ENCODE data around the gene ZNF296.

ZNF296 gene

DNA sequence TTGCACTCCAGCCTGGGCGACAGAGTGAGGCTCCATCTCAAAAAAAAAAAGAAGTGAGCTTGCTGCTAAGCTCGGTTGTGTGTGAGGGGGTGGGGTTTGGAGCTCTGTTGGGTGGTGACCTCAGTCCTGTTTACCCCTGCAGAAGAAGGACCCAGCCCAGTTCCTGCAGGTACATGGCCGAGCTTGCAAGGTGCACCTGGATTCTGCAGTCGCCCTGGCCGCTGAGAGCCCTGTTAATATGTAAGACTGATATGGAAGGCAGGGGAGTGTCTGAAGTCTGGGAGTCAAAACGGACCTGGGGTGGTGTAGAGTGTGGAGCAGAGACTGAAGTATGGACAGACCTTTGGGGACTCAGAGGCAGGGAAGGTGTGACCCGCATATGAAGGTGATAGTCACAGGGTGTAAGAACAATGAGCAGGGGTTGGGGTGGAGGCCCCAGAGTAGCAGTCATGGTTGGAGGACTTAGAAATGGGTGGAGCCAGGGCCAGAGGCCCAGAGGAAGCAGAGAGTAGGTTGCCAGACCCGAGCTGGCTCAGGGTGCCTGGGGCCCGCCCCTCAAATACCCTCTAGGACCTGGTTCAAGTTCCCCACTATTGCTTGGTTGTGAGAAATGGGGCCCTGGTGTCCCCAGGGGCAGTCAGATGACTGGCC lies 24.2 kb downstream of the ZNF296 start:
- DNase-seq = no peak

DNA sequence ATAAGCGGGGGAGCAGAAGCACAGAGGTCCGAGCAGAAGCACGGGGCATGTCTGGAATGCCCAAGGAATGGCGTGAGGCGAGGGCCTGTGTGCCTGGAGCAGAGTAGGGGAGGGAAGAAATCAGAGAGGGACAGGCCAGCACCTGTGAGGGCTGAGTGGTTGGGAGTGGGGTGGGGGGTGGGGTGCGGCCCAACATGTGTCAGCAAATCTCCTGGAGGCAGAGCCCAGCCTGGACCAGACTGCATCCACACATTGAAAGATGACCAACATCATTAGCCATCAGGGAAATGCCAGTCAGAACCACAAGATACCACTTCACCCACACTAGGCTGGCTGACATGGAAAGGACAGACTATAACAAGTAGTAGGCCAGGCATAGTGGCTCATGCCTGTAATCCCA lies 26.2 kb downstream of the ZNF296 start:
- no peak for DNase-seq

DNA sequence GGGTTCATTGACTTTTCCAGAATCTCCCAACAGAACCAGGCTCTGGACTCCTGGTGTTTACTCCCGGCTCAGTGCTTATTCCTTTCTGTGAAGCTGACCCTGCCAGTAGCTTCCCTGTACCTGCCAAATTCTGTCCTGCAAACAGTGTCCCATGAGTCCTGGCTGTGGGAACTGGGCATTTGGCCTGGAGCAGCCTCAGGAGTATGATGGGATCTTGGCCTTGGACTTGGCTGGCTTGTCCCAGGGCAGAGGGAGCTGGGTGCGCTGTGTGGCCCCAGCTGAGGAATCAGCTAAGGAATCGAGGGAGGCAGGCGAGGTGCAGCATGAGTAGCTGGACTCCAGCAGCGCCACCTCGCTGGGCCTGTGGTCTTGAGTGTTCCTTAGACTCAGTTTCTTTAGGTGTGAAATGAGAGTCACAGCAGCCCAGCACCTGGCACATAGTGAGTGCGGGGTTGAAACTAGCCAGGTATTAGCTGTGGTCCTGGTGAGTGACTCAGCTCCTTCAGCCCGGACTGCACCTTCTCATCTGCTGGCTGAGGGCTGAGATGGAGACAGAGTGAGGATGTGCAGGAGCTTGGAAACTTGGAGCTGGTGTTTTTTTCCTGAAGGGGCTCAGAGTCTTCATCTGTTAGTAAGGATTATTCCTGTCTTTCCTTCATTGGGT lies 27.1 kb downstream of the ZNF296 start:
- no peak for DNase-seq

DNA sequence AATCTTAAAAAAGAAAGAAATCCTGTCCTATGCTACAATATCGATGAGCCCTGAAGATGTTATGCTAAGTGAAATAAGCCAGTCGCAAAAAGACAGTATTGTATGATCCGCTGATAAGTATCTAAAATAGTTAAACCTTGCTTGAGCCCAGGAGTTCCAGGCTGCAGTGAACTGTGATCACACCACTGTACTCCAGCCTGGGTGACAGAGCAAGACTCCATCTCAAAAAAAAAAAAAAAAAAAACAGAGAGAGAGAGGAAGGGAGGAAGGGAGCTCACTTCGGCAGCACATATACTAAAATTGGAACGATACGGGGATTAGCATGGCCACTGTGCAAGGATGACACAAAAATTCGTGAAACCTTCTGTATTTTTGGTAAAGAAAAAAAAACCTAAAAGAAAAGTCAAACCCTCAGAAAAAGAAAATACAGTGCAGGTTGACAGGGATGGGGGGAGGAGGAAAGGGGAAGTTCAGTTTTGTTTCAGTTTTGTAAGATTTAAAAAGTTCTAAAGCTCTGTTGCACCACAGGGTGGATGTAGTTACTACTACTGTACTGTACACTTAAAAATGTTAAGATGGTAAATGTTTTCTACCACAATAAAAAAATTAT lies 29.0 kb downstream of the ZNF296 start:
- peak; percentile 25 for DNase-seq

DNA sequence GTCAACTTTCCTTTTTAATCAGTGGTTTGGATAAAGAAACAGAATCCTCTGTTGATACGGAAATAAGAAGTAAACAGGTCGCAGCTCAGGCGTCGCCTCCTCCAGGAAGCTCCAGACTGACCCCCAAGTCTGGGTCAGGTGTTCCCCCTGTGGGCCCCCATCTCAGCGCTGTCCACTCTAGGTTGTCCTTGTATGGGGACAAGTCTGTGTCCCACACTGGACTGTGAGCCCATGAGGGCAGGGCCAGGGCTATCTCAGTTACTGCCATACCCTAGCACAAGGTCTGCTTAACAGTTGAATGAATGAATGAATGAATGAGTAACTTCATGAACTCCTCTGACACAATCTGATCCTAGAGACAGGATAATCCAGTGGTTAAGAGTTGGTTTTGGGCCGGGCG lies 29.9 kb downstream of the ZNF296 start:
- DNase-seq = no peak

DNA sequence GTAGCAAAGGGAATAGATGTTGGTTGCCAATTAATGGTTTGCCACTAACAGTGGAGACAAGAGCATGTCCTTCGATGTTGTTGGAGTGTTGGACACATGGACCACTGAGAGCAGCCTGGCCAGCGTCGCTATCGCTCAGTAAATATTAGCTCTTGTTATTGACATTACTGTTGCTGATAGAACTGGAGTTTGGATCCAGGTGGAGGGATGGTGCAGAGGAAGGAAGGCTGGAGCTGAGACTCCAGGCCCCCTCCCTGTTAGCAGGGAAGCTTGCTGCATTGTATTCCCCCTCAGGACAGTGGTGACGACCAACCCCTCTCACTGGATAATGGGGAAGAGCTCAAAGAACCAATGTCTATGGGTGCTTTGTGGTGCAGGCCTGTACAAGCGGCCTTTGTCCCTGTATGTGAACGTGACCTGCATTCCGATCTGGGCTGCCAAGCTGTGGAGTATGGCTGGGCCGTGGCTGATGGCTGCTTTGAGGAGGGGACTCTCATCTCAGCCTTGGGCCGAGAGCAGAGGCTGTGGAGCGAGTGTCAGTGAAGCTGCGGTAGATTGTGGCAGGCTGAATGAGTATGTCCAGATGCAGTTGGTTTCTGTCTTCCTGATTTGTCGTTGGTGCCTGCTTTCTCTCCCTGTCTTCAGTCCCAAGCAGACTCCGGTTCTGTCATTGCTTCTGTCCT lies 30.5 kb downstream of the ZNF296 start:
- DNase-seq = no peak

DNA sequence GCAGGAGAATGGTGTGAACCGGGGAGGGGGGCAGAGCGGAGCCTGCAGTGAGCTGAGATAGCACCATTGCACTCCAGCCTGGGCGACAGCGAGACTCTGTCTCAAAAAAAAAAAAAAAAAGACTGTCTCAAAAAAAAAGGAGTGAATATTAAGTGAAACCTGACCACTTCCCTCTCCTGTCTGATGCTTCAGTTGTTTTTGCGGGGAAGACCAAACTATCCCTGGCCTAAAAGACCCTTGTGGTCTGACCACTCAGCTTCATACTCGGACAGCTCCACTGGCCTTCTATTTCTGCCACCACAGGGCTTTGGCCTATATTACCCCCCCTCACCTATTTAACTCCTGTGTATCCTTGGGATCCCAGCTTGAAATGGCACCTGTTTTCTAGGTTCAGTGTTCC lies 35.2 kb downstream of the ZNF296 start:
- DNase-seq = no peak

DNA sequence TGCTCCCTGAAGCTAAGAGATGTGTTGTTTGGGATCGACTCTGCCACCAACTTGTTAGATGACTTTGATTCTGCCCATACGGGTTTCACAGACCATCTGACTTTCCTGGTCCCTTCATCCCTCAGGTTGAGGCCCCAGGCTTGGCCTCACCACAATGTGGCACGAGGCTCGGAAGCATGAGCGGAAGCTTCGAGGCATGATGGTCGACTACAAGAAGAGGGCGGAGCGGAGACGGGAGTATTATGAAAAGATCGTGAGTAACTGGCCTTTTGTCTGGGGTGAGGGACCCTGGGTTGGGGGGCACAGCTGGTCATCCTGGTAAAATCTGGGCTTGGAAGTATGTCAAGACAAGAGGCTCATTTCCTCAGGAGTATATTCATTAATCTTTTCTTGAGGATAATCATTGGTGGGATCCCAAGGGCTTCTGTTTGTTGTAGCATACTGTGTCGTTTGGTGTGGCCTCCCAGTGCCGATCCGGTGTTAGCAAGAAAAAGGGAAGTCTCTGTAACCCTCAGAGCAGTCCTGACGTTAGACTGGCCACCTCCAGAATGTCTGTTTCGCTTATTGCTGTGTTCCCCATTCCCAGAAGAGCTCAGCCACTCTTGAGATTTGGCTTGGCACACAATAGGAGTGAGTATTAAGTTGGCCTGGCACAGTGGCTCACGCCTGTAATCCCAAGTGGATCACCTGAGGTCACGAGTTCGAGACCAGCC lies 36.1 kb downstream of the ZNF296 start:
- DNase-seq = no peak

DNA sequence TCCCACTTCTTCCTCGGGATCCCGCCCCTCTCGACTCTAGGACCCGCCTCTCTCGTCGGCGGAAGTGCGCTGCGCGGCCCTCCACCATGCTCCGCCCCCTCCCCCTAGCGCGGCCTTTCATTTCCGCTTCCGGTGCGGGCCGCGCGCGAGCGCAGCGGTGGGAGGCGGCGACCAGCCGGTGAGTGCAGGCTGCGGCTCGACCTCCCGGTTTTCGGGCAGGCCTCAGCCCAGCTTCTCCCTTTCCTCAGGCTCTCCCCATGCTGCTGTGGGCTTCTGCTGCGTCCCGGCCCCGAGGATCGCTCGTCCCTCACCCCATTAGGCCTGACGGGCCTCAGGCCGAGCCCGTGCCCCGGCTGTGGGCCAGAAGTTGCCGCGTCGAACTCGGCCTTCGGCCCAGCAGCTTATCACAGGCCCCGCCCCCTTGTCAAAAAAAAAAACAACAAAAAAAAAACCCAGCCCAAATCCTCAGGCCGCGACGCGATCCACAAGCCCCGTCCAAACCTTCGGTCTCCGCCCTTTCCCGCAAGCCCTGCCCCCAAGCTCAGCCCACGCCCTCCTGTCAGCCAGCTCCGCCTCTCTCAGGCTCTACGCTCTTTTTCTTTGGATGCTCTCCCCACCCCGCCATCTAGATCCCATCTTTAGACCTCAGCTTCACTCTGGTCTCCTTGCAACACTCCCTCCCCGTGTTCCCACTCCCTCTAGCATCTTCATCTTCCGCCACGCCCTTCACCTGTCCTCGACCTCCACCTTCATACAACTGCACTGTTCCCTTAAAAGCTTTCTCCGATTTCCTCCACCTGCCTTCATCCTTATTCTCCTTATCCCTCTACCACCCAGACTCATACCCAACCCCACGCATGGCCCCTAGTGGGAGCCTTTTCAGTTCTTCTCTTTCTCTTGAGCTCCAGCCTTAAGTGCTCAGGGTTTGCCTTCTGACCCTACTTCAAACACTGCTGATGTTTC lies 37.1 kb downstream of the ZNF296 start, which contains the start of gene CLASRP:
Gene CLASRP (plus strand): TSS at position 115 of the 963 bp plus-strand sequence. CDS start 1,168 bp downstream, outside the sequence.
- DNase-seq = no peak

DNA sequence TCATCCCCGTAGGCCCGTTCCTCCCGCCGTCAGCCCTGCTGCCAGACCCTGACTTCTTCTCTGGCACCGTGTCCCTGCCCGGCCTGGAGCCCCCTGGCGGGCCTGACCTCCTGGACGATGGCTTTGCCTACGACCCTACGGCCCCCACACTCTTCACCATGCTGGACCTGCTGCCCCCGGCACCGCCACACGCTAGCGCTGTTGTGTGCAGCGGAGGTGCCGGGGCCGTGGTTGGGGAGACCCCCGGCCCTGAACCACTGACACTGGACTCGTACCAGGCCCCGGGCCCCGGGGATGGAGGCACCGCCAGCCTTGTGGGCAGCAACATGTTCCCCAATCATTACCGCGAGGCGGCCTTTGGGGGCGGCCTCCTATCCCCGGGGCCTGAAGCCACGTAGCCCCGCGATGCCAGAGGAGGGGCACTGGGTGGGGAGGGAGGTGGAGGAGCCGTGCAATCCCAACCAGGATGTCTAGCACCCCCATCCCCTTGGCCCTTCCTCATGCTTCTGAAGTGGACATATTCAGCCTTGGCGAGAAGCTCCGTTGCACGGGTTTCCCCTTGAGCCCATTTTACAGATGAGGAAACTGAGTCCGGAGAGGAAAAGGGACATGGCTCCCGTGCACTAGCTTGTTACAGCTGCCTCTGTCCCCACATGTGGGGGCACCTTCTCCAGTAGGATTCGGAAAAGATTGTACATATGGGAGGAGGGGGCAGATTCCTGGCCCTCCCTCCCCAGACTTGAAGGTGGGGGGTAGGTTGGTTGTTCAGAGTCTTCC lies 38.7 kb downstream of the ZNF296 start:
- no peak for DNase-seq

DNA sequence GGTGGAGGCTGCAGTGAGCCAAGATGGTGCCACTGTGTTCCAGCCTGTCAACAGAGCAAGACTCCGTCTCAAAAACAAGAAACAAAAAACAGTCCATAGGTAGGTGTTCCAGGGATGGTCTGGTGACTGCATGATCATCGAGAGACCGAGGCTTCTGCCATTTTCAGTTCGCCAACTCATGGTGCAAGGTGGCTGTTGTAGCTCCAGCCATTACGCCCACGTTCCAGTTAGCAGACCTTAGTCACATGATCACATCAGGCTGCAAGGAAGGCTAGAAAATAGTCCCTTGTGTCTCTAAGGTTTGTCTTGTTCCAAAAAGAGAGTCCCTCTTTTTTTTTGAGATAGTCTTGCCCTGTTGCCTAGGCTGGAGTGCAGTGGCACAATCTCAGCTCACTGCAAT lies 40.5 kb downstream of the ZNF296 start:
- no peak for DNase-seq

DNA sequence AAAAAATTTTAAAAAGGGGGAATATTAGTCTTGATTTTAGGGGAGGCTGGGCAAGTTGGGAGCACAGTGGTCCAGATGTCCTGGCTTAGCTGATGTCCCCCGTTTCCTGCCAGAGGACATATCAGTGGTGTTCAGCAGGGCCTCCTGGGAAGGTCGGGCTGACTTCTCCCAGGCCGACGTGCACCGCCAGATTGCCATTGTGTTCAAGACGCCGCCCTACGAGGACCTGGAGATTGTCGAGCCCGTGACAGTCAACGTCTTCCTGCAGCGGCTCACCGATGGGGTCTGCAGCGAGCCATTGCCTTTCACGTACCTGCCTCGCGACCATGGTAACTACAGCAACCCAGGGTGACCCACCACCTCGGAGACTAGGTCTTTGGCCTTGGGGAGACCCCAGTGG lies 43.9 kb downstream of the ZNF296 start:
- no peak for DNase-seq

DNA sequence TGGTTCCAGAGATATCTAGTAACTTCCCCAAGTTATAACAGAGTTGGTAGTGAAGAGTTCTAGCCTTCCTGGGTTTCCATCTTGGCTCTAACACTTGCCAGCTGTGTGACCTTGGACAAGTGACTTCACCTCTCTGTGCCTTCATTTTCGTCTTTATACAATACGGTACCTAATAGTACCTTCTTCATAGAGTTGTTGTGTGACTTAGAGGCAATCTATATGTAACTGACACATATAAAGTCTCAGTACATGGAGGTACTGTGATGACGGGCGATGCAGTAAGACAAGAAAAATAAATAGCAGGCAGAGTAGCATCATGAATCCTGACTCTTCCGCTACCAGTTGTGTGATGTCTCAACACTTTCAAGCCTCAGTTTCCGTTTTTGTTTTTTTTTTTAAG lies 45.5 kb downstream of the ZNF296 start:
- no peak for DNase-seq

DNA sequence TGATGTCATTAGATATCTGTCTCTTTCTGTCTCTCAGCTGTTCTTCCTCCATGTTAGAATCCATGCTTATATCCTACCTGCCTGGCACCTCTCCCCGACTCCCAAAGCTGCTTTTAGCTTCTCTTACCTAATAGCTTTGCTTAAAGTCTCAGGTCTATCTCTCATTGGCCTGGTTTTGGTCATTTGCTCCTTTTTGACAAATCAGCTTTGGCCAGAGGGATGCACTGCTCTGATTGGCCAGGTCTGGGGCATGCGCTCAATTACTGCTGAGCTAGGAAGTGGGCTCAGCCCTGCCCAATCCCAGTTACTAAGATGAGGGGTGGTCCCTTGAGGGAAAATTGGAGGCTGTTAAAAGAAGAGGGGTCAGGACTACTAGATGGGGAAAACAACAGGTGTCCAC lies 48.9 kb downstream of the ZNF296 start:
- DNase-seq = no peak

DNA sequence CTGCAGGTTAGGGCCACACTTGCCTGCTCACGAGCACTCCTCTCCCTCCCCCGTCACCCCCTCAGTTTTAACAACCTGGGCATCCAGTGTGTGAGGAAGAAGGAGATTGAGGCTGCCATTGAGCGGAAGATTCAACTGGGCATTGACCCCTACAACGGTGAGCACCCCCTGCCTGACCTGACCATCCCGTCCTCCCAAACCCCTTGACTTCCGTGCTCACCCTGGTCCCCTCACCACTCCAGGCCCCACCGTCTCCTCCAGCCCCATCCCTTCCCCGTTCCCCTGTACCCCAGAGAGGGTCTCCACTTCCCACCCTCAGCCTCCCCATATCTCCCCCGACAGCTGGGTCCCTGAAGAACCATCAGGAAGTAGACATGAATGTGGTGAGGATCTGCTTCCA lies 51.0 kb downstream of the ZNF296 start:
- no peak for DNase-seq

DNA sequence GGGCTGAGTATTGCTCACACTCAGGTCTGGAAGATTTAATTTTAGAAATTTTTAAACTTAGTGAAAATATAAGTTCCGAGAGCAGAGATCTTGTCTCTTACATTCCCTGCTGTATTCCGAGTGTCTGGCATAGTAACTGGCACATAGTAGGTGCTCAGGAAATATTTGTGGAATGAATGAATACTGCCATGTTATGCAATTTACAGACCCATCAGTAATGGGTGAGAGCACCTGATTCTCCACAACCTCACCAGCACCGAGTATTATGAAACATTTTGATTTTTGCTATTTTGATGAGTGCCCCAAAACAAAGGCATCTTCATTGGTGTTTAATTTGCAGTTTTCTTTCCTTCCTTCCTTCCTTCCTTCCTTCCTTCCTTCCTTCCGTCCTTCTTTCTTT lies 53.2 kb downstream of the ZNF296 start:
- DNase-seq = no peak

DNA sequence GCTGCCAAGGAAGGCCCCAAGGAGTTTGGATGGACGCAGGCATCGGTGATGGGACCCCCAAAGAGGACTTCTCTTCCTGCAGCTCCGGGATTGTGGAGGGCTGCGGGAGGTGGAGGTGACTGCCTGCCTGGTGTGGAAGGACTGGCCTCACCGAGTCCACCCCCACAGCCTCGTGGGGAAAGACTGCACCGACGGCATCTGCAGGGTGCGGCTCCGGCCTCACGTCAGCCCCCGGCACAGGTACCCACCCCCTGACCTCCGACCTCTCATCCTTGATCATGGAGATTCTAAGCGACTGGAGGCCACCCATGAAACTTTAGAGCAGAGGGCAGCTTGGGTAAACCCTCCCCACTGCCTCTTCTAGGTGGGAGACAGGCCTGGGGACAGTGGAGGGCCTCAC lies 54.3 kb downstream of the ZNF296 start:
- no peak for DNase-seq

Data from SIG-M5 (cell line).